GM18861 (cell line): ENCODE data around the gene ELP1.
"Not testable (repeated sequence)": the region's sequence is repeated elsewhere in the genome, so short reads cannot be mapped to it uniquely, and the experiment has no call there.

ENCODE experiments used
- ATAC-seq: cut with Tn5 transposase; IDR thresholded peaks from one replicate; pipeline ENCODE4 v1.9.1; 2021; ENCODE audit not compliant: unreplicated experiment

The ELP1 gene

DNA sequence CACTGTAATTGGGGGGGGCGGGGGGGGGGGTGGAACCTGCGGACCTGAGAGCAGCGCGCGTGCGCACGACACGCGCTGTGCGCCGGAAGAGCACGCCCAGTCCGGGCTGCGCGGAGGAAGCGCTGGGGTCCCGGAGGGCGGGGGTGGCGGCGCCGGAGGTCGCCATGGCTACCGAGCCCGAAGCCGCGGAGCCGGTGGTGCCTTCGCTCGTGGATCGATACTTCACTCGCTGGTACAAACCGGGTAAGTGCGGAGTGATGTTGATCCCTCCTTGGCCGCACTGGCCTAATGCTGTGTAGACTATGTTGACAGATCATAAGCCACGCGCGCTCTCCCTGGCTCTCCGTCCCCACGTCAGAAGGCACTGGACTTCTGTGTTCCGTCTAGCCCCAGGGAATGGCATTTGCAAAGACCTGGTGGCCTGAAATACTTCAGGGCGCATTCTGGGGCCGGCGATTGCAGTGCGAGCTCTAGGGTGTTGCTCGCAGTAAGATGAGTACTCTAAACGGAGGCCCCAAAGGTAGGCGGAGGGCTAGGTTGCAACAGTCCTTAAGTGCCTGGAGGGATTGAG is 484 bp upstream of the ELP1 start, which contains the start of gene ABITRAM:
Gene ABITRAM (plus strand): TSS at position 78 of the 571 bp plus-strand sequence. CDS start 87 bp downstream, at position 165.
- ATAC-seq, result peak; percentile 64

DNA sequence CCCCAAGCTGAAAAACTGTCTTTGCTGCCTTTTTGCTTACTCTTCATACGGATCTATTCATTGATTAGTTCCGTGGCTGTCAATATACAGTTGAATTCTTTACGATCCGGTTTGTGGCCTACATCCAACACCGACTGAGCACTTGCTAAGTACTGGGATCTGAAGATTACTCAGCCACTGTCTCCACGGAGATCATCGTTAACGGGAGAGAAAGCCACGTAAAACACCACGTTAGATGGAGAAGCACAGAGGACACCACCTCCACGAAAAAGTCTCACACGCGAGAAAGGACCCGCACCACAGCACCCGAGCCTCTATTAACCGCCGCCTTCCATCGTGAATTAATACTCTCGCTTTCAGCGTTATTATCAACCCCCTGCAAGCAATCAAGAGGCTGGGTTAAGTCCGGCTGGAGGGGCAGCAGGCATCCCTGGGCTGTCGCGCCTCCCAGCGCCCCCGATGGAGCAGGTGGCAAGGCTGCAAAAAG is 650 bp downstream of the ELP1 start:
- no peak for ATAC-seq

DNA sequence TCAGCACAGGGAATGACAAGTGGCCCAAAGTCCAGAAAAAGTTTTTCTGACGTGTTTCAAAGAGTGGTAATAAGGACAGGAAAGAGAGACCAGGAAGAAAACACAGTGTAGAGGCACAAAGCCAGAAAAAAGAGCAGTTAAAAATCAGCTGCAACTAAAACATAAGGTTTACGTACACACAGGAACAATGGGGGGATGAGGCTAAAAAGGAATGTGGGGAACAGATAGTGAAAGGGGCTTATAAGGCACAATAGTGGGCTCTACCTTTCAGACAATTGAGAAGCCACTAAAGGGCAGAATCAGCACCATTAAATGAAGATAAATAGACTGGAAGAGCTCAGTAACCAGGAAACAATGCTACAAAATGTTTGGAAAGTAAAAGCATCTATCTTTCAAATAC is 5.5 kb downstream of the ELP1 start:
- no peak for ATAC-seq

DNA sequence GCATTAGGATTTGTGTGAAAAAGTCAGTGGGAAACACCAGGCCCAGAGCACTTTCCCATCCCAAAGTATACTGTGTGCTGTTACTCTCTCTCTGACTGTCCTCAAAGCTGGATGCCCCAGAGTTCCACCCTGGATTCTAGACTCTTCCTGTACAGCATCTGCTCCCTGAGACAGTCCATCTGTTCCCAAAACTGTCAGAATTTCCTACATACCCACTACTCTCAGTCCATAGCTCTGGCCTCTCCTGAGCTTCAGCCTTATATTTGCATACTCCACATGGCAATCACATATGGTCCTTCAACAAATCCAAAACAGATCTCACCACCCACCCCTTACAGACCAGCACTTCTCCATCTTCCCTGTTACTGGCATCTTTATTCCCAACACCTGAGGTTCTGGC is 9.5 kb downstream of the ELP1 start:
- no peak for ATAC-seq

DNA sequence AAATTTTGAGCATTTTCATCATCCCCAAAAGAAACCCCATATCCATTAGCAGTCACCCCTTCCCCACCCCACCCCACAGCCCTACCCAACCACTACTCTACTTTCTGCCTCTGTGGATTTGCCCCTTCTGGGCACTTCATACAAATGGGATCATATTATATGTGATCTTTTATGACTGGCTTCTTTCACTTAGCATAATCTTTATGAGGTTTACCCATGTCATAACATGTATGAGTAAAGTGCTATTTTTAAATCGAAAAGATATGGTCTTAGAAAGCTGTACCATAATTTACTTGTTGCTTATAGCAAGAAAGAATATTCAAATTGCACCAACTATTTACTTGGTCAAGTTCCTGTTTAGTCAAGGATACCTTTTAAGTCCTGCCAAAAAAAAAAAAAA is 12.7 kb downstream of the ELP1 start:
- no peak for ATAC-seq

DNA sequence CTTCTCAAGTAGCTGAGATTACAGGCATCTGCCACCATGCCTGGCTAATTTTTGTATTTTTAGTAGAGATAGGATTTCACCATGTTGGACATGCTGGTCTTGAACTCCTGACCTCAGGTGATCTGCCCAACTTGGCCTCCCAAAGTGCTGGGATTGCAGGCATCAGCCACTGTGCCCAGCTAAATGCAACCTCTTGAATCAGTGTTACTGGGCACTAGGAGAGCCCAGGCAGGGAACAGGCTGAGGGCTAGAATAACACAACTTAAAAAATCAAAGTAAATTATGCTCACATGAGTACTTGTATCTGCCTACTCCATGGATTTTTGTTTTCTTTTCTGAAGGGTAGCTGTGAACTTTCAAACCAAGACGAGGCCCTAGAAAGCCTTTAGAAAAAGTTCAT is 13.5 kb downstream of the ELP1 start:
- not testable (repeated sequence) for ATAC-seq

DNA sequence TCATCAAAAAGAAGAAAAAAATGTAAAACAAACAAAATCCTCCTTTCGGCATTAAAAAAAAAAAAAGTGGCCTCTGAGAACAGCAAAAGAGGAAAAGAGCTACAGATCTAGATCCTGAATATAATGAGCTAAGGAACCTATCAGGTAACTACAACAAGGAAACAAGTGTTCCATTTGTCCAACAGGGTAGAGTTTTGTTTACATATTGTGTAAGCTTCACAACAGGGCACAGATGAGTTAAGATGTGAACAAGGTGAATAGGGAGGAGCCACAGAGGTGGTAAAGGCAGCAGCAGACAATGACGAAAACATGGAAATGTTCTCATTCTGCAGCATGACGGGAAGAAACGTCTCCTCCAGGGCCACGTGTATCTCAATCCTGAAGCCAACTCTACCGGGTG is 14.4 kb downstream of the ELP1 start:
- no peak for ATAC-seq

DNA sequence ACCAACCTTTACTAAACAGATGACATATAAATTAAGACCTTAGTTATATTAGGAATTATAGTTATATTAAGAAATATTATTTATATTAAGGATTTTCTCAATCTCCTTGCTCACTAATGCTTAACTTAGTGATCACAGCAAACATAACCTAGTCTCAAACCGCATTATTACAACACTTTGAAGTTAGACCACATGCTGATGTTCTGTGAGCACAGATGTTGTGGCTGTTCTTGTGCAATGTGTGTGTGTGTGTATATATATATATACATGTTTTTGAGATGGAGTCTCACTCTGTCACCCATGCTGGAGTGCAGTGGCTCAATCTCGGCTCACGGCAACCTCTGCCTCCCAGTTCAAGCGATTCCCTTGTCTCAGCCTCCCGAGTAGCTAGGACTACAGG is 20.5 kb downstream of the ELP1 start:
- no peak for ATAC-seq

DNA sequence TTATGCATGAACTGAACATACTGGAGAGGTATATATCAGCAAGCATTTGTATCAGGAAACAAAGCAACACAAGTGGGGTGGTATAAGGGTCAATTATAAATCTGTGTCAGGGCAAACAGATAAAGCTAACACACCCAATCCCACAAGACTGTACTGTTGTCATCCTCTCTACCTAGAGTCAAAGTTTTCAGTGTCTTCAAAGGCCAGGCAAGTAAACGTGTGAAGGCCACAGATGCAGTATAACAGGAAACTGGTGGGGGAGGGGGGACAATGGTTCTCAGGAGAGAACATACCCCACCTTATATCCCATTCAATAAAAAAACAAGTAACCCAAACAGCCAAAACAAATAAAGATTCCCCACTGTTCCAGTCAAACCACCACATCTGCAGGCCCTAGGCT is 22.1 kb downstream of the ELP1 start:
- no peak for ATAC-seq

DNA sequence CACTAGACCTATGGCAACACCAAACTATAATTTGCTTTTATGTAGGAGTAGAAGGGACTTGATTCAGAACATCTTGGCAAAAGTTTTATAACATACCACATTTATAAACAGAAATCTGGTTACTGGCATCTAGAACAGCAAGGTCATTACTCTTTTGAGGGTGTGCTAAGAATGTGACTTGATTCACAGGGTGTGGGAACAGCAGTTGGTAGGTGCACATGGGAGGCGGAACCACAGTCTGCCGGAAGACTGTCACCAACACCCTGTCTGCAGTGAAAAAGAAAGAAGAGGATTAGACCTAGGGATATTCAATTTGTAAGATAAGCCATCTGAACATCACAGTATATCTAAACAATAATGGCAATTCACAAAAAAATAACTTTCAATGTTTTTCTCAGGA is 23.0 kb downstream of the ELP1 start:
- no peak for ATAC-seq

DNA sequence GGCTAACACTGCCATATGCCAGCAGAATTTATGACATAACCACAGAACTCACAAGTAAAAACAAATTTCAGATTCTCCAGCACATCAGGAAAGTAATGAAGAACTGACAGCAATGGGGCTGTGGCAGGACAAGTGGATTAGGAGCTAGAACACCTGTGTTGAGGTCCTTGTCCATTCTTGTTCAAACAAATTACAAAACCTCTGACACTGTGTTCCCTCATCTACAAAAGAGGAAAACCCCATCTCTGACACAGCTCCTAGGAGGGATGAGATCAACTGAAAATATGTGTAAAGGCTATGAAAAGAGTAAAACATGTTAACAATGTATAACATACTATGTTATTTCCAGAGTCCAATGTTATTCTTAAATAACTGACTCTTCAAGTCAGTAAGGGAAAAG is 23.5 kb downstream of the ELP1 start:
- ATAC-seq, result no peak

DNA sequence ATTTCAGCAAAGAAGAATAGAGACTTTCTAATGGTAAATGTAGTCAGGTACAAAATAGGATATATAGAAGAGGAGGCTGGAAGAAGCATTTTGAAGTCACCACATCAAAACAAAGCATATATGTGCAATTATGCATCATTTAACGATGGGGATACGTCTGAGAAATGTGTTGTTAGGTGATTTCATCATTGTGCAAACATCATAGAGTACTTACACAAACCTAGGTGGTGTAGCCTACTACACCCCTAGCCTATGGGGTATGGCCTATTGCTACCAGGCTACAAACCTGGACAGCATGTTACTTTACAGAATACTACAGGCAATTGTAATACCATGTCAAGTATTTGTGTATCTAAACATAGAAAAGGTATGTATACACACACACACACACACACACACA is 28.4 kb downstream of the ELP1 start:
- no peak for ATAC-seq

DNA sequence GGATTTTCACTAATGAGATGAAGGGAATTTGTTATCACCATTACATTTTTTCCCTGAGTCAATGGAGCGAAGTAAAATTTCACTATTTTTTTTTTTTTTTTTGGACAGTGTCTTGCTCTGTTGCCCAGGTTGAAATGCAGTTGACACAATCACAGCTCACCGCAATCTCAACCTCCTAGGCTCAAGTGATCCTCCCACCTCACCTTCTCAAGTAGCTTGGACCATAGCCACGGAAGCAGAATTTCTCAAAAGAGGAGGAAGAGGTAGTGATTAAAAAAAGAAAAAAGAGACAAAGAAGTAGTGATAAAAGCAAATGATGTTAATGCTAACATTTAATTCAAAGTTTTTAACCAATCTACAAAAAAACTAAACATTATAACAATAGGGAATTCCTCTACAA is 29.8 kb downstream of the ELP1 start:
- no peak for ATAC-seq

DNA sequence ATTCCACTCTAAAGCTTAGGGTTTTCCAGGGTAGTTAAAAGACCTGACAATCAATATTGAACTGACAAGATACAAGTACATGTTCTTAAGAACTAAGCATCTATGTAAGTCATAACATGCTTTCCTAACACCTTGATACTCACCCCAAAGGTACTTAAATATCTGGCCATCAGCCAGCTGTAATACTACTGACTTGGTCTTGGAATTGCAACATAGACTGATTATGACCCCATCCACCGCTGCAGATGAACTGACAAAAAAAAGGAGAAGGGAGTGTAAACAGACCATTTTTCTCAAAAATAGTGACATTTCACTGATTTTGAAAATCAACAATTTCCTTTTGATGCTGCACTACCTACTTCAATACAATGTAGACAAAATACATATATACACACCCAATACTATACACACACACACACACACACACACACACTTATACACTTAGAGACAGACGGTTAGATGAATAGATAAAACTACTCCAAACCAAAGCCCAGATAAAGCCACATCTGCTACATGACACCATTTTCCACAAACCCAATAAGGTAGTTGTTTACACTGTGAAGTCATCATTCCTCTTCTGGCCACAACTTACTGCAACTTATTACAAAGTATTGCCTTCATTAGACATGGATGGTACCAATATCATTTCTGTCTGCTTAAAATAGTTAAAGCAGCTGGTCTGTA is 30.4 kb downstream of the ELP1 start:
- ATAC-seq, result no peak

DNA sequence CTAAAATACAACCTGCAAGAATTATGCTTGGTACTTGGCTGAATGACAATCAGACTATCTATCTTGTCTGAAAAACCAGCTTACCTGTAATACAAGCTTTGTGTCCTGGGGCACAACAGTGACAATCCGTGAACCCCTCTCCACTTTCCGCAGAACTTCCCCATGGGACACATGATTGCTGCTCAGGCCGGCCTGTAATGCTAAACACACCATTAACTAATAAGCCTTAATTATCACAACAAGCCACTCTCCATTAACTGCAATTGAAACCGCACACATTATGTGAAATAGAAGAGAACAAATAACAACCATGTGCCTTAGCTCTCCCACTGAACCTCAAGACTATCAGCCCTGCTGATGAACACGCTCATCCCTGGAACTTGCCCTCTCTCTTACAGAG is 33.7 kb downstream of the ELP1 start:
- ATAC-seq, result no peak

DNA sequence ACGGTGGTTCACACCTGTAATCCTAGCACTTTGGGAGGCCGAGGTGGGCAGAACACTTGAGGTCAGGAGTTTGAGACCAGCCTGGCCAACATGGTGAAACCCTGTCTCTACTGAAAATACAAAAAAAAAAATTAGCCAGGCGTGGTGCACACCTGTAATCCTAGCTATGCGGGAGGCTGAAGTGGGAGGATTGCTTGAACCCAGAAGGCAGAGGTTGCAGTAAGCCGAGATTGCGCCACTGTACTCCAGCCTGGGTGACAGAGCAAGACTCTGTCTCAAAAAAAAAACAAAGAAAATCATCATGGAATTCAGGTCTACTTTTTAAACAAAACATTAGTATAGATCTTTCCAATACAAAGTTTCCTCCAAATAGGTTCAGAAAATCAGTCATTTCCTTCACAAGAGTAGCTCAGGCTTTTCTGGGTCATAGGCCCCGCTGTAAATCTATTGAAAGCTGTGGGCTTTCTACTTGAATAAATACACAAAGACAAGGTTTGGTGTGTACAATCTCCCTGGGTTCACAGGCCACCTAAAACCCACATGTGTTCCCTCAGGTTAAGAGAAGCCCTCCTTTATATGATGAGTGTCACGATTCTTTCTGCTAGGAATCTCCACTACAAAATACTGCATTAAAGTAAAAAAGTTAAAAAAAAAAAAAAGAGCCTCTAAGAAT is 34.8 kb downstream of the ELP1 start:
- not testable (repeated sequence) for ATAC-seq

DNA sequence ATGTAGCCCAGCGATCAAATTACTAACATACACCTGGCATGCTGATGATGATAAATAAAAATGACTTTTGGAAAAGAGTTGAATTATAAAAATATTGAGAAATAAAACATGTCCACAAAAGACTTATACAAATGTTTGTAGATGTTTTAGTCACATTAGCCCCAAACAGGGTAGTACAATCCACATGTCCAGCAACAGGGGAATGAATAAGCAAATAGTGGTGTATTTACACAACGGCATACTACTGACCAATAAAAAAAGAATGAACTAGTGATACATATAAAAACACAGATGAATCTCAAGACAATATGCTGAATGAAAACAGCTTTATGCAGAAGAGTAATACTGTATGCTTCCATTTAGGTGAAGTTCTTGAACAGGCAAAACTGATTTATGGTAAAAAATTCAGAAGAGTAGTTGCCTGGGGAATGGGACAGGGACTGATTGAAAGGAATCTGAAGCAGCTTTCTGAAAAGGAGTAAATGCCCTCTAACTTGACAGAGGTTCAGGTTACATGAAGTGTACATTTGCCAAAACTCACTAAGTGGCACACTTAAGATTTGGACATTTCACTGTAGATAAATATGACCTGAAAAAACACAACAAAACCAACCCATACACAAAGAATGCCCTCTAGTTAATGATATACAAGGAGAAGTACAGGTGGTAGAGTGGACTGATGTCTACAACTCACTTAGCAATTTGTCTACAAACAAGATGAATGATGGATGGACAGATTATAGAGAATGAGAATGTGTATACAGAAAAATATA is 36.4 kb downstream of the ELP1 start:
- ATAC-seq, result no peak

DNA sequence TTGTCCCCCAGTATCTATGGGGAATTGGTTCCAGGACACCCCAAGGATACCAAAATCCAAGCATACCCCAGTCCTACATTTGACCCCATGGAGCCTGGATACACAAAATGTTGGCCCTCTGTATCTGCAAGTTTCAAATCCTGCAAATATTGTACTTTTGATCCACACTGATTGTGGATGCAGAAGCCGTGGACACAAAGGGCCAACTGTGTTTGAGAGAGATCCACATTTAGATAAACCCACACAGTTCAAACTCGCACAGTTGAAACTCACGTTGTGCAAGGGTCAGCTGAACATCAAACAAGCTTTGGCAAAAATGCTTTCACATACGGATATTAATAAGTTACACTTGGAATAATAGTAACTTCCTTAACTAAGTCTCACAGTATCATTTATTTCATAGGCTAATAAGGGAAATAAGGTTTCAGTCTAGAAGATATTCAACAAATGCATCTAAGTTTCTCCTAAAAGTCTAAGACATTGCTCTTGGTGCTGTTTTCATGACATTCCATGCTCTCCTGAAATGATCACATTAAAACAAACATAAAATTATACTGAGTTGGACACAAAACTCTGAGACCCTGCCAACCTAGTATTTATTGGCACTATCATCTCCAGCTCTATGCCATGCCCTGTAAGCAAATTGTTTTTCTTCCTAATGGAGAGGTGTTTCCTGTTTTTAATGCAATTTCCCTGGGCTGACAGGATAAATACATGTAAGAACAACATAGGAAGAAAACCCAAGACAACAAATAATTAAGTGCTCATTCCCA is 39.5 kb downstream of the ELP1 start:
- no peak for ATAC-seq

DNA sequence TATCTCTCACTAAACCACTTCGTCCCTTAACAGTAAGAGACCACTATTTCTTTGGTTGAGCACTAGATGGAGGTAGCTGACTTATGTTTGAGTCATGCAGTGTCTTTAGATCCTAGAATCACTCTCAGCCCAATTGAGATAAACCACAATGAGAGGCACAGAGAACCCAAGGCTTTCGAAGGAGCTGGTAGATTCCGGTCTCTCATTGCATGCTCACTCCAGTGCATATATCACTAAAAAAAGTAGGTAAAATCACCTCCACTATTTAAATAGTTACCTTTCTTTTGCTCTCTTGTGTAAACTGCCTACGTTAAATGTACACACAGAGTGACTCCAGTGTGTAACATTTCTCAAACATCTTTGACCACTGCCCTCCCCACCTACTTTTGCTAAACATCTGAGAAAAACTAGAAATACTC is 44.3 kb downstream of the ELP1 start:
- no peak for ATAC-seq

DNA sequence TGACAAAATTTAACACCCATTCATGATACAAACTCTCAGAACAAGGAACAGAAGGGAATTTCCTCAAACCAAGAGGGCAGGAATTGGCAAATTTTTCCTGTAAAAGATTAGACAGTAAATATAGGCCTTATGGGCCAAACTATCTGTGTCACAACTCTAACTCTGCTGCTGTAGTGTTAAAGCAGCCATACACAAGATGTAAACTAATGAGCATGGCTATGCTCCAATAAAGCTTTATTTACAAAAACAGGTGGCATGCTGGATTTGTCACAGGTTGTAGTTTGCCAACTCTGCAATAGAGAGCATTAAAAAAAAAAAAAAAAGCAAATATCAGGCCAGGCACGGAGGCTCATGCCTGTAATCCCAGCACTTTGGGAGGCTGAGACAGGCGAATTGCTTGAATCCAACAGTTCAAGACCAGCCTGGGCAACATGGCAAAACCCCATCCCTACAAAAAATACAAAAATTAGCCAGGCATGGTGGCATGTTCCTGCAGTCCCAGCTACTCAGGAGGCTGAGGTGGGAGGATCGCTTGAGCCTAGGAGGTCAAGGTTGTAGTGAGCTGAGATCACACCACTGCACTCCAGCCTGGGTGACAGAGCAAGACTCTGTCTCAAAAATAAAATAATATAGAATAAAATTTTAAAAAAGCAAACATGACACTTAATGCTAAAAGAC is 47.2 kb downstream of the ELP1 start:
- not testable (repeated sequence) for ATAC-seq
